ENCODE measurements around the gene PEX13. TPM values are rescaled to one million over a fixed set of nuclear protein-coding genes. Genes with fewer than 3 reads are reported as not detected.

The PEX13 gene
- total and polyA plus RNA-seq, 2 of the 4 experiments (the other 2 are of a cell fraction): 12.1 to 34.8 TPM

GRCh38 chr2:60984720-60985119, 32.8 kb upstream of the PEX13 start:
- no peak overlapping the region for H3K23ac ChIP-seq (ENCODE audit: low read depth, low read length)
- dilution Hi-C loops (cut with HindIII; ENCODE audit: low sequenced_read_pairs, unreplicated experiment) (no loop called here), in situ Hi-C loops (cut with MboI; ENCODE audit: low sequenced_read_pairs) (no loop called here), intact Hi-C loops (cut with micrococcal nuclease) (no loop called here)
- H3K9ac ChIP-seq (ENCODE audit: low read depth, low read length): no peak overlapping the region
- H2AK5ac ChIP-seq (ENCODE audit: low read depth, low read length): no peak overlapping the region
- no peak overlapping the region for H3K14ac ChIP-seq (replicated peaks; ENCODE audit: low read depth, low read length)
- no peak overlapping the region for H4K91ac ChIP-seq (ENCODE audit: insufficient read depth, low read depth, low read length)
- H3K4me1 ChIP-seq (ENCODE audit: control insufficient read depth, insufficient read depth, low read length): no peaks in the 10 kb centered on the region
- H2BK20ac ChIP-seq (ENCODE audit: low read depth, low read length): no peak overlapping the region
- no peak overlapping the region for H2BK15ac ChIP-seq (ENCODE audit: low read depth, low read length)
- H4K20me1 ChIP-seq (ENCODE audit: insufficient read depth, low read length): no peaks in the 10 kb centered on the region
- no peaks in the 10 kb centered on the region for H3K9me1 ChIP-seq (ENCODE audit: insufficient read depth, low read length)
- H3K4me2 ChIP-seq (ENCODE audit: low read depth, low read length): no peak overlapping the region
- H4K5ac ChIP-seq (ENCODE audit: low read depth, low read length): no peak overlapping the region
- H3K27ac ChIP-seq (ENCODE audit: insufficient read depth, low read length): no peak overlapping the region
- no peak overlapping the region for H2AK9ac ChIP-seq (replicated peaks; ENCODE audit: low read depth, low read length, poor library complexity)
- no peaks in the 10 kb centered on the region for H3K27me3 ChIP-seq (ENCODE audit: control insufficient read depth, insufficient read depth, low read length)
- ChIA-PET CTCF (no interaction called here), POLR2A (ENCODE audit: unreplicated experiment) (no interaction called here)
- DNase-seq: no peak
- no peak overlapping the region for H3K18ac ChIP-seq (ENCODE audit: low read depth, low read length)
- no CpG with 5 or more reads among the region's 1 CpG for WGBS, 2 experiments (ENCODE audit: extremely low coverage in 2 of 2, insufficient read length in 1 of 2)
- no peaks in the 10 kb centered on the region for H3K36me3 ChIP-seq (ENCODE audit: control insufficient read depth, insufficient read depth, low read length)
- no peak overlapping the region for H3K4me3 ChIP-seq (ENCODE audit: insufficient read depth, low read depth, low read length)
- no peak overlapping the region for H2BK5ac ChIP-seq (ENCODE audit: low read depth, low read length, poor library complexity, severe bottlenecking)
- no peak for ATAC-seq (ENCODE audit: low read depth)
- no peak for TF ChIP-seq POLR2A (IDR thresholded peaks at IDR 0.05; ENCODE audit: low read depth, low read length)
- TF ChIP-seq RFX5 (IDR thresholded peaks at IDR 0.05; ENCODE audit: low read depth, low read length): no peak
- no peak for TF ChIP-seq CTCF (conservative IDR thresholded peaks at IDR 0.05; ENCODE audit: low read depth, low read length)
- TF ChIP-seq RCOR1 (IDR thresholded peaks at IDR 0.05; ENCODE audit: insufficient replicate concordance, low read length): no peak
- no peak for TF ChIP-seq FOS (IDR thresholded peaks at IDR 0.05; ENCODE audit: low read depth, low read length)
- no peak for TF ChIP-seq CHD1 (IDR thresholded peaks at IDR 0.05; ENCODE audit: low read depth, low read length)
- no peak for TF ChIP-seq ELK1 (IDR thresholded peaks at IDR 0.05; ENCODE audit: borderline replicate concordance, low read depth, low read length)
- TF ChIP-seq MXI1 (IDR thresholded peaks at IDR 0.05; ENCODE audit: borderline replicate concordance, low read depth, low read length): no peak
- TF ChIP-seq SMC3 (IDR thresholded peaks at IDR 0.05; ENCODE audit: low read depth, low read length): no peak
- TF ChIP-seq MAZ (IDR thresholded peaks at IDR 0.05; ENCODE audit: borderline replicate concordance, low read depth, low read length): no peak
- H3K56ac ChIP-seq (ENCODE audit: extremely low read depth, insufficient read depth, low read length): no peak overlapping the region
- H2AFZ ChIP-seq (replicated peaks; ENCODE audit: low read length, poor library complexity): no peak overlapping the region
- H3K4ac ChIP-seq (ENCODE audit: low read depth, low read length): no peak overlapping the region
- no TSS peak for BruUV-seq (replicated peaks)
- no peaks in the 10 kb centered on the region for H3K9me3 ChIP-seq (ENCODE audit: control insufficient read depth, insufficient read depth, low read length)
- H2BK120ac ChIP-seq (ENCODE audit: low read depth, low read length): no peak overlapping the region
- H3K79me1 ChIP-seq (ENCODE audit: low read depth in 1 of 2, low read length in 2 of 2): no peaks in the 10 kb centered on the region
- no peak overlapping the region for H4K8ac ChIP-seq (ENCODE audit: low read depth in 2 of 2, low read length in 2 of 2)
